GM13977 (cell line): ENCODE measurements around the gene POLR1B.

Experiments
- DNase-seq: peaks from one replicate; pipeline ENCODE4 v3.0.0; 2012; ENCODE audit warnings: low spot score
- in situ Hi-C: fragments of 300-500 bp; cut with MboI; formaldehyde crosslinking; loops from one replicate; pipeline ENCODE4 v1.12.0; 2022; ENCODE audit warnings: low sequenced_read_pairs, low pct_unique_long_range_greater_than_20kb, mixed read lengths, inconsistent platforms; ENCODE audit not compliant: unreplicated experiment
- TF ChIP-seq, protein P1 (sequence below): IDR thresholded peaks from 2 replicates; pipeline ENCODE4 v1.5.1; 2012; ENCODE audit warnings: mild to moderate bottlenecking, control low read depth; ENCODE audit not compliant: insufficient read depth; ENCODE audit errors: extremely low read depth, missing control alignments

POLR1B gene

DNA sequence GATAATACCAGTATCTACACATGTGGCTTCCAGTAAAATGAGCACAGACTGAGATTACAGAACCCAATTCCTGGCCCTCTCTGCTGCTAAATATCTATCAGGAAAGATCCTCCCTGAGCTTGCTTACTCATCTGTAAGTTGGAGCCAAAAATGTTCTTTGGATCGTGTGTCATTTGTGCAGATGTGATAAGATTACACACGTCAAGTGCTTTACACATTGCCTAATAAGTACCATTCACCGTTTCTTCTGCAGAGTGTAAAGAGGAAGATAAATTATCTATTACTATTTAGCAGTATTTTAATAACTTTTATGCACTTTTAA, 80.2 kb downstream of the POLR1B start:
- in situ Hi-C loops: loop anchor here (10.0 to 25.0 kb wide), 2 partner anchors 102 to 315 kb away; partner anchors contain the start of gene NT5DC4
- DNase-seq: no peak
- TF ChIP-seq, protein P1, sequence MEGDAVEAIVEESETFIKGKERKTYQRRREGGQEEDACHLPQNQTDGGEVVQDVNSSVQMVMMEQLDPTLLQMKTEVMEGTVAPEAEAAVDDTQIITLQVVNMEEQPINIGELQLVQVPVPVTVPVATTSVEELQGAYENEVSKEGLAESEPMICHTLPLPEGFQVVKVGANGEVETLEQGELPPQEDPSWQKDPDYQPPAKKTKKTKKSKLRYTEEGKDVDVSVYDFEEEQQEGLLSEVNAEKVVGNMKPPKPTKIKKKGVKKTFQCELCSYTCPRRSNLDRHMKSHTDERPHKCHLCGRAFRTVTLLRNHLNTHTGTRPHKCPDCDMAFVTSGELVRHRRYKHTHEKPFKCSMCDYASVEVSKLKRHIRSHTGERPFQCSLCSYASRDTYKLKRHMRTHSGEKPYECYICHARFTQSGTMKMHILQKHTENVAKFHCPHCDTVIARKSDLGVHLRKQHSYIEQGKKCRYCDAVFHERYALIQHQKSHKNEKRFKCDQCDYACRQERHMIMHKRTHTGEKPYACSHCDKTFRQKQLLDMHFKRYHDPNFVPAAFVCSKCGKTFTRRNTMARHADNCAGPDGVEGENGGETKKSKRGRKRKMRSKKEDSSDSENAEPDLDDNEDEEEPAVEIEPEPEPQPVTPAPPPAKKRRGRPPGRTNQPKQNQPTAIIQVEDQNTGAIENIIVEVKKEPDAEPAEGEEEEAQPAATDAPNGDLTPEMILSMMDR: no peak

DNA sequence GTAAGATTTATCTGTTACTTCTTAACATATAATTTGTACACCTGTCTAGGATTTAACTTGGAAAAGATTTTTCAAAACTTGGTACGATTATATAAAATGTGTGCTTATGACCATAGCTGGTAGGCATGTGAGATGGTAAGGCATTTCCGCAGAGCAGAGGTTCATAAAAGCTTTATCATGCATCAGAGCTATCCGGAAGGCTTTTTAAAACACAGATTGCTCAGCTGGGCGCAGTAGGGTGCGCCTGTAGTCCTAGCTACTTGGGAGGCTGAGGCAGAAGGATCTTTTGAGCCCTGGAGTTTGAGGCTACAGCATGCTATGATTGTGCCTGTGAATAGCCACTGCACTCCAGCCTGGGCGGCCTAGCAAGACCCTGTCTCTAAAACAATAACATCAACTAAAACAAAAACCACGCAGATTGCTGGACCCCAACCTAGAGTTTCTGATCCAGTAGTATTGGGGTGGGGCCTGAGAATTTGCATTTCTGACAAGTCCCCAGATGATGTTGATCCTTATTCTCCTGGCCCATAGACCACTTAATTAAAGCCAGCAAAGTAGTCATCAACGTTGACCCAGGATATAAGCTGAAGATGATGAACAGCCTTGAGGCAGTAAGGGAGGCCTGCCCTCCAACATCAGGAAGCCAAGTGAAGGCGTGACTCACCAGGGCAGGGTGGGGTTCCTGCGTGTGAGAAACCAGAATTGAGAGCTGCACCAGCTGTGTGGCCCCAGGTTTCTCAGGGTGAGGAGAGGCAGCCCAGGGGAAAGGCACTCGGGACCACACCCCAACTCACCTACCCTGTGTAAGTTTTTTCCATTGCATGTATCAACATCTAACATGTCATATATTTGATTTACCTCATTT, 81.9 kb downstream of the POLR1B start:
- DNase-seq: peak; percentile 45
- TF ChIP-seq, protein P1: no peak
- in situ Hi-C loops: loop anchor here (10.0 to 25.0 kb wide), 2 partner anchors 101 to 313 kb away; partner anchors contain the start of gene NT5DC4

DNA sequence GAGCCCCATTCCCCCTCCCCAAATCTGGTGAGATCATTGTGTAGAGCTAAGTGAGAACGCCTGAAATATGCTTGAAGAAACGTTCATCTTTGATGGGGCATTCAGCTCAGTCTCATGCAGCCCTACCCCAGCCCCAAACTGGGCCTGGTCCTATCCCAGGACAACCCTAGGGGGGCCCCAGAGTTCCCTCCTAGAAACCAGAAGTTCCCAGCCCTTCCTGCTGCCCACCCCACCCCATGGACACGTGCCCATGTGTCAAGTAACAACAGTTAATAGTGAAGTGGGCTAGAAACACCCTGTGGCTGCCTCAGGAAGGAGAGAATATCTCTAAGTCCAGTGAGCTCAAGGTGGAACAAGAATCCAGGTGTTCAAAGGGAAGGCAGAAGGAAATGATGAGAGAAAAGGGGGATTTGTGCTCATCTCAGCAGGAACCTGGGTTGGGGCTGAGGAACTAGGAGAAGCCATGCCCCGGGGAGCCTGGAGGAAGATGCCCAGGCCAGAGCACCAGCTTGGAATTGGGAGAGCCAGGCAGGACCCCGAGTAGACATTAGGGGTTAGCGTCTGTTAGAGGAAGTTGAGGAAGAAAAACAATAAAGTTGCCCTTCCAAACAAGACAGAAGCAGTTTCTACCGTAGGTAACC, 83.3 kb downstream of the POLR1B start:
- in situ Hi-C loops: loop anchor here (10.0 kb wide), 1 partner anchor 99 kb away; the partner anchor contains the start of gene NT5DC4
- TF ChIP-seq, protein P1: no peak

DNA sequence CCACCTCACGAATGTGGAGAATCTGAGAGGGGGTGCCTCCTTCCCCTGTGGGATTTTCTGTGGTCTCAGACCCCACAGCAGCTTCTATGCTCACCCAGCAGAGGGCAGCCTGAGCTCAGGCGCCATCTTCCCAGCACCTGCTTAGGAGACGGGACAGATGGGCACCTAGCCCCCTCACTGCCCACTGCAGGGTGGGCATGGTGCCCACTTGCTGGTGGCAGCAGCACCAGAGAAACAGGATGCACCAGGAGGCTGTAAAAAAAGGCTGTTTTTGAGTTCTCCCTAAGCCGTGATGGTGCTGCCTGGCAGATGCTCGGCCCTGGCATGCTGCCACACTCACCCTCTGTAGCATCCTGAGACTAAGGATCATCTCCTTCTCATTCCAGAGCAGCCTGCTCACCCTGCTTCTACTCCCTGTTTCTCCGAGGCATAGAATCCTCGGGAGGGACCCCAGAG, 84.4 kb downstream of the POLR1B start:
- in situ Hi-C loops: loop anchor here (10.0 kb wide), 1 partner anchor 98 kb away; the partner anchor contains the start of gene NT5DC4
- peak; percentile 66 for DNase-seq

More for the DNA sequence above, 83.3 kb downstream of the POLR1B start:
- DNase-seq: no peak

More for the DNA sequence above, 84.4 kb downstream of the POLR1B start:
- TF ChIP-seq, protein P1: peak; percentile 94
